ENCODE measurements around the gene GRAMD1B.

The GRAMD1B gene

DNA sequence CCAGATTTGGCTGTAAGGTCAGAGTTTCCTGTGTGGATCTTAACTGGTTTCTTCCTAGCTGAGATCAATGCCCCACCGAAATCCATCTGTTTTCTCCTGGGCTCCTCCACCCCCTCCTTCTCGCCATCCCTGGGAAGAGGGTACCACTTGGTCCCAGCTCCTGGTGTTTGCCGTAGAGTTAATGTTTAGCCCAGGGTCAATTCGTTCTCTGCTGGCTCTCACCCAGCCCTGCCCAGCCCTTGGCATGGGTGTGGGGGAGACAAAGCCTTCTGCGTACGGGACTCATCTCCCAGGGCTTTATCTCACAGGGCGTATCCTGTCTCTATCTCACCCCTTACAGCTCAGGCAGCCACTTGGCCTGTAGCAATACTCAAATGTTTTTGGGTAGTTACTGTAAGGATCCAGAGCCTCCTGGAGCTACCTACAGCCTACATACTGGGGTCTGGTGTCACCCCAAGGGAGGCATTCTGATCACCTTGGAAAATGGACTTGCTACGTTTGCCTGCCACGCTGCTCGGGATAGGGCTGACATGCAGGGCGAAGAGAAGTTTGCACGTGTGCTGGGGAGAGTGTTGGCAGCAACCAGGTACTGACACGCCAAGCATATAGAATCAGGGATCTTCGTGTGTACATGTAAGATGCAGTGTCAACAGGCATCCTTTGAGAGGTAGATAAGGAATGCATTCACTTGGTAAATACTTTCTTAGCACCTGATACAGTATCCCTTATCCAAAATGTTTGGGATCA is 158.2 kb downstream of the GRAMD1B start:
- DNase-seq (ENCODE audit: low read depth): no peak

DNA sequence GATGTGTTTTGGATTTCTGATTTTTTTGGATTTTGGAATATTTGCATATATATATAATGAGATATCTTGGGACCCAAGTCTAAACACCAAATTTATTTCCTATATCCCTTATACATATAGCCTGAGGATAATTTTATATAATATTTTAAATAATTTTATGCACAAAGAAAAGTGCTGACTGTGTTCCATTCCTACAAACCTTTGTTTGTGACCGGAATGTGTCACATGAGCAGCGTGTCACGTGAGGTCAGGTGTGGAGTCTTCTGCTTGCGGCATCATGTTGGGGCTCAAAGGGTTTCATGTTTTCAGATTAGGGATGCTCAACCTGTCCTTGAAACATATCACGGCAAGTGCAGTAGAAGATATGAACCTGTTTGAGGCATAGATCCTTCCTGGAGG is 158.8 kb downstream of the GRAMD1B start:
- DNase-seq (ENCODE audit: low read depth): no peak

DNA sequence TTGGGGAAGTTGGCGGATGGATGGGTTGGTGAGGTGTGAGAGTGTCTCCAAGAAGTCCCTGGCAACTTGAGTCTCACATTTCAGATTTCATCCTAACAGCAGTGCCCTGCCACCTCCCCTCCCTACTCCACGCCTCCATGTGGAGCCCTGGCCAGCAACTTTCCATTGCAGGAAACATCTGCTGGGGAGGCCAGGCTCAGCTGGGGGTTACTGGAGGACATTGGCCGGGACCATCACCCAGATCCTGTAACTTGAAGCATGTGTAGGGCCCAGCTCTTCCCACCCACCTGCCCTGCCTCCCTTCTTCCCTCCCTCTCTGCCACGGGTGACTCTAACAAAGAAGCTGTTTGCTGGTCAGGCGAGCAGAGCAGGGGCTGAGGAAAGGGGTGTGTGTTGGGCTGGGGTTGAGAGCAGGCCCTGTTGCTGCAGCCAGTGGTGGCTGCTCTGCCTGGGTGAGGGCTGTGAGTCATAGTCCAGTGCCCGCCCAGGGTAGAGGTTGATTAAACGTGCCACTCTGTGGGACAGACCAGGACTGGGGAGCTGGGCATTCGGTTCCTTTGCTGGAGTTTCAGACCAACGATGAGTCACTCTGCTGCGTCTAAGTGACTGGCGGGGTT is 160.3 kb downstream of the GRAMD1B start:
- DNase-seq (ENCODE audit: low read depth): no peak

DNA sequence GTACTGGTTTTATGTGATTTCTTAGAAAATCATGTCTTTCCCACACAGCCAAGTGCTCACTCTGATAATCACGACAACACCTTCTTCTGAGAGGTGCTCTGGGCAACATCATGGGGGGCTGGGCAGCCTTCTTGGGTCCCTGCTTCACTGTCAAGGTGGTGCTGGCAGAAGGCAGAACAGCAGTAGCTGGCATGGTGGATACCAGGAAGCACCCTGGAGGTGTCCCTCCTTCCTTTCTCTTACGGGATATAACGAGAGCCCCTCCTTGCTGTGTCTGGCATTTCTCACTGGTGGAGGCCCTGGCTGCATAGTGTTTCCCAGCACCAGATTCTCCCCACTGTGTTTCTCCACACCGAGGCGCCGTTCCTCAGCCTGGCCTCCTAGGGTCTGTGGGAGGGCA is 163.5 kb downstream of the GRAMD1B start:
- DNase-seq (ENCODE audit: low read depth): no peak

DNA sequence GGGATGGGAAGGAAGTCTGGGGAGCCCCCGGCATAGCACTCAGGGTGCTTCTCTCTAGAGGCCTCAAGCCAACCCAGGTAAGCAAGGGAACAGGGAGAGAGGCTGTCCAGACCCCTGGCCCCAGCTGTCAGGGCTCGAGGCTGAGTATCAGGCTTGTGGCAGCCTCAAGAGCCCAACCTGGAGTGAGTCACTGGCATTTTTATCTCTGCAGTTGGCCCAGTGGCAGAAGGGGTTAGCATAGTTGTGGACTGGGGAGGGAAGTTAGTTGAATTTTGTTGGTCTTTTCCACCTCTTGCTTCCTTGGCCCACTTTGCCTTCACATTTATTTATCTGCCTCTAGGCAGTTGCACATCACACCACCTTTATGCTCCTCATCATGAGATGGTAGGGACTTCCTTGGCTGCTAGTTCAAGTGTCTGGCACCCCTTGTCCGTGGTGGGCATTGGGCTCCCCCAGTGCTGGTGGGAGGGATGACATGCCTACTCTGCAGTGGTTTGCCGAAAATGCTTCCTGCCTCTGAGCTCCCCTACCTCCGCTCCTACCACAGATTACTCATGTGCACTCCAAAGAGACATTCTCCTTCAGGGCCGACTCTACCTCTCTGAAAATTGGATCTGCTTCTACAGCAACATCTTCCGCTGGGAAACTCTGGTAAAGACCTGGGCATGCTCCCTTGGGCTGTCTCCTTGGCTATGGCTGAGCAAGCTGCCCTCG is 164.3 kb downstream of the GRAMD1B start:
- DNase-seq (ENCODE audit: low read depth): no peak

DNA sequence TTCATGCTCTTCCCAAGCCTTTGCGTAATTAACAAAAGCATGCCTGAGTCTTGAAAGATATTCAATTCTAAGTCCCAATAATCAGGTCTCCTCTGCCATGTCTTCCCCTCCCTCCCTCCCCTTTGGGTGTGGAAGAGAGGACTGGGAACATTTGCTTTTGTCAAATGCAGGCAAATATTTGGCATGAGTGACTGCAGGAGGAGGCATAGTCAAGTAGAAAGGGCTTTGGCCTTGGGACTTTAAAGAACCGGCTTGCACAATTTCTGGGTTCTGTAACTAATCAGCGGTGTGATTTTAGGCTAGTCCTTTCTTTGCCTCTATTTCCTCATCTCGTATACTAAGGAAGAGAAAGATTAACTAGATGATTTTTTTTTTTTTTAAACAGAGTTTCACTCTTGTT is 164.9 kb downstream of the GRAMD1B start:
- no peak for DNase-seq (ENCODE audit: low read depth)

DNA sequence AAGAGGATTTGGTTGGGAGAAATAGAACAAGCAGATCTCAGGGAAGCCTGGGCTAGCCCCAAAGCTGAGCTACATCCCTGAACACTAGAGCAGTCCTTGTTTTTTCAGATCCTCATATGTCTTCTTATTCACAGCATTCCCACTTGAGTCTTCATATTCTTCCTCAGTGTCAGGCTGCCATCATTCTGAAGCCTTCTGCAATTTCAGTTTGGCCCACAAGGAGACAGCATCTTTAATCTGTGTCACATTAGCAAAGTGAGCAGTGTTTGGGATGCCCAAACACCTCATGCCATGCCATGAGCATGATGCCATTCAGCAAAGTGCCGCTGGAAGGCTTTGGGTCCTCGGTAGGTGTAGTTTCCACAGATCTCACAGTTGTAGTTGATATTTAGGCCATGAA is 167.8 kb downstream of the GRAMD1B start:
- no peak for DNase-seq (ENCODE audit: low read depth)

DNA sequence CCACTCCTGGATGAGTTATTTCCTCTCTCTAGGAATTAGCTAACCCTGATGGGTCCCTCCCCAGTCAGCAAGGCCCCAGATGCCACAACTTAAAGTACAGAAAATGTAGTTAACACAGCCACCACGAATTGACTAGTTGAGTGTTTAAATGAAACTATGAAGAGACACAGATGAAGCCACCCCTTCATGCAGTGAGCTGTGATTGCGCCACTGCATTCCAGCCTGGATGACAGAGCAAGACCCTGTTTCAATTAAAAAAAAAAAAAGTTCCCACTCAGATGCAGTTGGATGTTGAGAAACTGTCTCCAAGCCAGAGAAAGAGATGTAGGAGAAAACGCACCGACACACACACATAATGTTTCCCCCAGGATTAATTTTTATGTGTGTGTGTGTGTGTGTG is 171.1 kb downstream of the GRAMD1B start:
- no peak for DNase-seq (ENCODE audit: low read depth)

DNA sequence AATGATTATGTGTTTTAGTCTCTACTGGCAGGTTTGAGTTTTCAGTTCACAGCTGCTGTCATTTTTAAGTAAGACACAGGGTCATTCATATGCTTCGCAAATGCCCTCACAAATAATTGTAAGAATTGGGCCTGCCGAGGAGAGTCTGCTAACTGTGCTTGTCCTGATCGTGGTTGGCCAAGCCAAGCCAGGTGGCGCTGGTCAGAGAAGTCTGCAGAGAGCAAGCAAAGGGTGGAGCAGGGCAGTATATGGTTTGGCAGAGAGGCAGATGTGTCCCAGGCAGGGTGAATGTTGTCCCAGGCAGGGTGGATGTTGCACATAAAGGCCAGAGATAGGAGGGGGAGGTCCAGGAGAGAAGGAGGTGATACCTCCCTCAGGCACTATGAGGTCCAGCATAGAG is 171.7 kb downstream of the GRAMD1B start:
- DNase-seq (ENCODE audit: low read depth): no peak

DNA sequence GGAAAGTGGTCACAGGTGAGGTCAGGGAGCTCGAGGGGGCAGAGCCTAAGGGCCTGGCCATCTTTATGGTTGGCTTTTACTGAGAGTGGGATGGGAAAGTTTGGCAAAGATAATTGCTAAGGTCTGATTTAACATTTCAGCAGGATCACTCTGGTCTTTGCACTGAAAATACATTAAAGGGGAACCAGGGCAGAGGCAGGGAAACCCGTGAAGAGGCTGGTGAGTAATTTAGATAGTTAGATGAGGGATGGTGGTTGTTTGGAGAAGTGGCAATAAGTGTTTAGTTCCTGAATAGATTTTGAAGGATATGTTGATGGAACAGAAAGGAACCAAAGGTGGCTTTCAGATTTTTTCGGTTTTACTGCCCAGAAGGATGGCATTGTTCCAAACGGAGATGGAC is 173.6 kb downstream of the GRAMD1B start:
- DNase-seq (ENCODE audit: low read depth): no peak

DNA sequence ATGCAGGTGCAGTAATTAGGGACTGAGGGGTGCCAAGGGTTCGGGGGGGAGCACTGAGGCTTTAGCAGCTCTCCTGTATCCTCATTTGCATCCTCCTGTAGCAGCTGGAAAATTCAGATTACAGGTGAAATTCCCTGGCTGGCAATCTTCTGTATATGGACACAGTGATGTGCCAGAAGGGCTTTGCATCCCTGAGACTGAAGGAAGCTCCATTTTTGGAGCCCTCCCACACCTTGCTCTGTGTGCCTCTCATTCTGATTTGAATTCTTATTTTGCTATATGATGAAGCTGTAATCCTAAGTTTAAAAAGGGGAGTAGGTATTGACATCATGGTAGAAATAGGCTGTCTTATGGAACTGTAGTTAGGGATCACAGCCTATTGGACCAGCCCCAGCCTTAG is 177.7 kb downstream of the GRAMD1B start:
- no peak for DNase-seq (ENCODE audit: low read depth)

DNA sequence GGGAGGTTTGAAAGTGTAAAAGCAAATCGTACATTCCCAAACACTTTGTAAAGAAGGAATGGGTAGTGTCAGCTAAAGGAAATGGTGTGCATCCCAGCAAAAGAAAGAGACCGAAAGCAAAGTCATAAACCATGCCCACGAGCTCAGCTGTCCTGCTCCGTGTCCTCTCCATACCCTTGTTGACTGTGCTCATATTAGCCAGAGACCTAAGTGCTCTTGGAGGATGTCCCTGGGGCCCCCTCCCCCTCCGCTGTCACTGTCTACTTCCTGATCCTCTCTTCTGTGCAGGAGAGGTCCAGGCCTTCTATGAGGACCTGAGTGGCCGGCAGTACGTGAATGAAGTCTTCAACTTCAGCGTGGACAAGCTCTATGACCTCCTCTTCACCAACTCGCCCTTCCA is 178.3 kb downstream of the GRAMD1B start:
- no peak for DNase-seq (ENCODE audit: low read depth)

DNA sequence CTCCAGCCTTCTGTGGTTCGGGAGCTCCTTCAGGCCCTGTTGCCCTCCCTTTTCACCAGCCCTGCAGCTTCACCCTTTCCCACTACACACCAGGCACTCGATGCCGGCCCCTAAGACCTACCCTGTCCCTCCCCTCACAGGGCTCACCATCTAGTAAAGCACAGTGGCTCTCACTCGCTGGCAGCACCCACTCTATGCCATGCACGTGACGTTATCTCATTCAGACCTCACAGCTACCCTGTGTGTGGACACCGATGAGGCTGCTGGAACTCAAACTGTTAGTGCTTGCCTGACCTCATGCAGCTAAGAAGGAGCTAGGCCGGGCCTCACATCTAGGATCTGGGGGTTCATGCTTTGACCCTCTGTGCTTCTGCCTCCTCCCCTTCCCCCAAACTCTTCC is 178.9 kb downstream of the GRAMD1B start:
- no peak for DNase-seq (ENCODE audit: low read depth)

DNA sequence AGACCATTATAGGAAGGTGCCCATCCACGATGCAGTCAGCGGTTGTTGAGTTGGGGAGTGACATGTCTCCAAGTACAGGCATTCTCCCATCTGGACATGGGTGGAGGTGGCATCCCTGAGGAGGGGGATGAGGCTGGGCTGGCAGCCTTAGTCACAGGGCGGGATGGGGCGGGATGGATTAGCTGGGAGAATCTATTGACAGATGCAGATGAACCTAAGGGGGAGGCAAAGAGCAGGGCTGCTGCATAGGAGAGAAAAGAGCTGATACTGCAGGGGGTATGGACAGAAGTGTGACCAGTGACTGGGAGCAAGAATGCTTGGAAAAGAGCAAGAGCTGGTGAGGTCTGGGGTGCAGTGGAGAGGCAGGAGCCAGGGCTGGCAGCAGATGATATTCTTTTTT is 181.6 kb downstream of the GRAMD1B start:
- no peak for DNase-seq (ENCODE audit: low read depth)

DNA sequence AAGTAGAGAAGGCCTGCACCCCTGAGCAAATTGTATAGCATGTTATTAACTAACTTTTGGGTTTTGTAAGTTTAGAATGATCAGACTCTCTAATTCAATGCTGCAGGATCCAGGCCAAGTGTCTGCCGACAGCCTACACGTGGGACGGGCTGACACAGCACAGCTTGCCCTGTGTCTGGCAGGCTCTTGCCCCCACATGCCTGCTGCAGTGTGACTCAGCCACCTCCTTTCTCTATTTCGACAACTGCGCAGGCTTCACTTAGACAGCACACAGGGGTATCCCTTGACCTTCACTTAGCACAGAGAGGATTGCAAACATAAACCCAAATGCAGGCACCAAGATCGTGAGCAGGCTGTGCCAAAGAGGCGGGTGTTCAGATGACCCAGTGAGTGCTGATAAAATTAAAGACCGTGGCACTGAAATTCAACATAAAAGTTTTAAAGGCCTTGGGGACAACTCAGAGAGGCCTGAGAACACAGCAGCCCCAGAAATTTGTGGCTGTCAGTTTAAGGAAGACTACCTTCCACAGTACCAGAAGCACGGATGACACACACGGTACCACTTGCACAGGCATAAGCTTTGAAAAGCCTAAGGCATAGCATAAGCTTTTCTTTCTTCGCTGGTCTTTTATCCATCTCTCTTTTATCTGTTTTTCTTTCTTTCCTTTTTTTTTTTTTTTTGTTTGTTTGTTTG is 186.6 kb downstream of the GRAMD1B start:
- no peak for DNase-seq (ENCODE audit: low read depth)

DNA sequence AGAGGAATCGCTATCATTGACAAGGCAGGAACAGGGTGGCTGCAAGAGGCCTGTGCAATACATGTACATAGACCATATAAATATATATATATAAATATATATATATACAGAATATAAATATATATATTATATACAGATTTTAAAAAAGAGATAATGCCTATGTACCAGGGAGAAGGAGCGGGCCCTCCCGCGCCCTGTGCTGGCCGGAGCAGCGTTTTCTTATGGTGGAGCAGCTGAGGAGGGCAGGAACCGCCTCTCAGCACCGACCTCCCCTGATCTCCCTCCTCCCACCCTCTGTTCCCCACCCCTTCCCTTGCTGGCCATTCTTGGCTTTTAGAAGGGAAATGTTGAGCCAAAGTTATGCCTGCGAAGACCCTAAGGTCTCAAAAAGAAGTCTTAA is 192.5 kb downstream of the GRAMD1B start:
- DNase-seq (ENCODE audit: low read depth): no peak

DNA sequence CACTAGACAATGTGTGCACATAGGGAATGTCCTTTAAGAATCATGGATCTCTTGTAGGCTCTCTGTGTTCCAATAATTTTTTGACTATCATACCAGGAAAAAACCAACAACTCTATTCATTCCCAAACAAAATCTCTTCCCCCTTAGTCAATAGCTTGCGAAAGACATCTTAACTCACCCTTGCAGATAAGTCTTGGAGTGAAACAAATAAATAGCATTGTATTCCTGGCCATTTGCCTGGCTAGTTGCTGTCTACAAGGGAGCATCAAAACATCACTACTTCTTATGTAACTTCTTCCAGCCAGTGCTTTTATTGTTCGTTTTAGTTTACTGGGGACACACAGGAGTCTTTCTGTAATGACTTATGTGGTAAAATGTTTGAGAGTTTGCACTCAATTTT is 194.9 kb downstream of the GRAMD1B start:
- DNase-seq (ENCODE audit: low read depth): no peak

DNA sequence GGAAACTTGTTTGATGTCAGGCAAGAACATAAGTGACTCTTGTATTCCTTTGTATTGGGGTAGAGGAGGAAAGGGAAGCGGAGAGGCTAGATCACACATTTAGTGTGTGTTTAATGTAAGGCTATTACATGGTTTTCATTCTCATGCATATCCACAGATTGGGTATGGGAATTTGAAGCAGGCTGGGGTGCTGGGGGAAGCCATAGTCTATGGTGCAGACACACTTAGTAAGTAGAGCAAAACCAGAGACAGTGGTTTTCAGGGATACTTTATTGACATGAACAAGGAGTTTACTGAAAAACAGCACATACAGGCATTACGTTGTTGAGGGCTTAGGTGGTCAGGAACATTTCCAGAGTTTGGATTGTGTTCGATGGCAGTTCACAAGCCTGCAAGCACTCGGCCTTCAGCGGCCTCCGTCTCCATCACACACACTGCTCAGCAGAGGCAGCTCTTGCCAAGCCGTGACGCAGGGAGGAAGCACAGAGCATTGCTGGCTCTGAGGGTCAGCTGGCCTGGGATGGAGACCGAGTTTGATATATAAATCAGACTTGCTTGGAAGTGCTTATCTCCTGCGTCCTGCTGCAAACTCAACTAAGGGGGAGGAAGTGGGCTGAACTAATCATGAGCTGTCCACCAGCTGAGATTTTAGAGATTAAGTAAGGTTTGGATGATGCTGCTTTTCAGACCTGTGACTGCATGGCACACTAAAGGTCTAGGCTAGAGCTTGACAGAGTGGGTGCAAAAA is 199.0 kb downstream of the GRAMD1B start:
- no peak for DNase-seq (ENCODE audit: low read depth)

DNA sequence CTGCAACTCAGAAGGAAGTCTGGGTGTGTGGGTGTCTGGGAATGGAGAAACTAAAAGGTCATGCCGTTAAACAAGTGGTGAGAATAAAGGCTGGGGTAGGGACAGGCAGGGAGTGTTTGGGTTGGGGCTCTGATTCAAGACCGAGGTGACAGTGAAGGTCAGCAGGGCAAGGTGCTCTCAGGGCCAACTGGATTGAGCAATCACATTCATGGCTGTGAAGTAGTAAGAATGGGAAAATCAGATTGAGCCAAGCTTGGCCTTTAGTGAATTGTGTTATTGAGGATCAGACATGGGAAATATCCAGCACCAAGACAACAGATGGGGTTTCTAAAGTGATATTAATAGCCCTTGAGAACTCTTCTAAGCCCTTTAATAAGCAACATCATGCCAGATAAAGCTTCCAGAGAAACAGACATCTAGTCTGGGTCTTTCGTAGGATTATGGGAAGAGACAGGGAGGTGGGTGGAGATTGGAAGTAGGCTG is 200.1 kb downstream of the GRAMD1B start:
- DNase-seq (ENCODE audit: low read depth): no peak

DNA sequence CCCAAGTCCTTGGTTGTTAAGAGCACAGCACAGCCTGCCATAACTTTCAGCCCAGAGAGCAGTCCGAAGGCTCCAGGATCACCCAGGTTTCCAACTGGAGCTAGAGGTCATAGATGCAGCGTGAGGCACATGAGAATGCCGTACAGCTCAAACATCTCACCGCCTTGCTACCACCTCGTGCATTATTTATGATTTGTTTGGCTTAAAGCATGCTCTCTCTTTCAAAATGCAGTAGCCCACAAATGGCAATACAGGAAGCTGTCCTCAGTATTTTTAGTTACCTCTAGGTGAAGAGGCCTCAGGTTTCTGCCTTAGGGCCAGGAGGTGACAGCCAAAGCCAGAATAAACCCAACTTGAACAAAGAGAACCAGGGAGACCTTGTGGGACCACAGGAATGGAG is 210.0 kb downstream of the GRAMD1B start:
- no peak for DNase-seq (ENCODE audit: low read depth)

DNA sequence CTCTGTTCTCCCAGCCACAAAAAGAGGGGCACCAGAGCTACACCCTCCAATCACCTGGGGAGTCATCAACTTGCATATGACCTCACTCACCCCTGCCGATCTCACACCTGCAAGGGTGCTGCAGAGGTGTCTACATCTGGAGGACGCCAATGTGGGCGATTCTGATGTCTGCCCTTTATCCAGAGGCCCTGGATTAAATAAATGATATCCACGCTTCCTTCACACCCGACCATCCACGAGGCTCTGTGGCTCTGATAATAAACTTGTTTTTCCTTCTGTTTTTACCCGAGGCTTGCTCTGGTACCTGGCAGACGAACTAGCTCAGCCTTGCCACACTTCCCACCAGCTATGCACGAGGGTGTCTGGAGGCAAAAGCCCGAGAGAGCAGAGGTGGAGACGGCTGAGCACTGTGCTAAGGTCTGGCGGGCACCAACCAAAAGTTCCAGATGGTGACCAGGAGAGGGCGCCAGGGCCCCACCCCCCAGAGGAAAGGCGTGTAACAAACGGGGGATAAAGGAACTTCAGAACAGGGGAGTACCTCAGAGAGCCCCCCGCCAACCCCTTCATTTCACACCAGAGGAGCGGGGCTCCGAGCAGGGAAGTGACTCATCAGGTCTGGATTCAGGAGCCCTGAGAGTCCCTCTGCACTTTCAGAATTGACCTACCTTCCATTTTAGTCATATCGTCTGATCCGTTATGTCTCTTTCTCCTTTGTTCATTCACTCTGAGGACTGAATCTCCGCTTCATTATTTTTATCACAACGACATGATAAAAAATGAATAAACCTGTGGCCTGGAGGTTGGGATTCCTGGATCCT is 210.8 kb downstream of the GRAMD1B start:
- DNase-seq (ENCODE audit: low read depth): peak; percentile 33

All from activated T-cell treated with anti-CD3 and anti-CD28 coated beads for 24 hours (primary cell).